ENCODE data around the gene SORCS2. TPM values are rescaled to one million over a fixed set of nuclear protein-coding genes. Genes with fewer than 3 reads are reported as not detected.

The SORCS2 gene
- total RNA-seq, 4 donors from 2014 or later: 0.07 to 1.2 (median 0.11) TPM

- ATAC-seq (no peak), DNase-seq (no peak)
- no peak for TF ChIP-seq CTCF (IDR thresholded peaks at IDR 0.05 in 4 of 5, conservative IDR thresholded peaks at IDR 0.05 in 1 of 5)
- TF ChIP-seq POLR2A (IDR thresholded peaks at IDR 0.05): no peak
- no peaks in the 10 kb centered on the region for H3K9me3 ChIP-seq
- H3K4me3 ChIP-seq: no peak overlapping the region
- intact Hi-C loops (cut with DNase I; ENCODE audit: low total_unique reads): no loop called here
- peaks cover 0 to 4% (median 0%) of the 10 kb centered on the region in 3 donors for H3K27me3 ChIP-seq
- in situ Hi-C loops (cut with MboI; ENCODE audit: low sequenced_read_pairs in 4 of 4): no loop called here
- no peak overlapping the region for H3K27ac ChIP-seq
- no peaks in the 10 kb centered on the region for H3K4me1 ChIP-seq
- no peaks in the 10 kb centered on the region for H3K36me3 ChIP-seq
Measured at GRCh38 chr4:7416745-7417432, 224.6 kb downstream of the SORCS2 start.

- TF ChIP-seq POLR2A (IDR thresholded peaks at IDR 0.05): no peak
- TF ChIP-seq CTCF (IDR thresholded peaks at IDR 0.05 in 4 of 5, conservative IDR thresholded peaks at IDR 0.05 in 1 of 5): no peak
- no peaks in the 10 kb centered on the region for H3K4me1 ChIP-seq
- H3K36me3 ChIP-seq: no peaks in the 10 kb centered on the region
- H3K27ac ChIP-seq: no peak overlapping the region
- DNase-seq (no peak), ATAC-seq (no peak)
- no peaks in the 10 kb centered on the region for H3K9me3 ChIP-seq
- intact Hi-C loops (cut with DNase I; ENCODE audit: low total_unique reads) (no loop called here), in situ Hi-C loops (cut with MboI; ENCODE audit: low sequenced_read_pairs in 4 of 4) (no loop called here)
- peaks cover 0 to 3% (median 0%) of the 10 kb centered on the region in 3 donors for H3K27me3 ChIP-seq
- H3K4me3 ChIP-seq: no peak overlapping the region
Measured at GRCh38 chr4:7417639-7418038, 225.3 kb downstream of the SORCS2 start.

GRCh38 chr4:7418131-7418943, 226.0 kb downstream of the SORCS2 start:
- Histone ChIP-seq H3K4me3 (no peak overlapping the region), H3K27ac (no peak overlapping the region), H3K4me1 (no peaks in the 10 kb centered on the region), H3K9me3 (no peaks in the 10 kb centered on the region), H3K27me3 (no peaks in the 10 kb centered on the region), H3K36me3 (no peaks in the 10 kb centered on the region)
- DNase-seq (no peak), ATAC-seq (no peak)
- TF ChIP-seq POLR2A (IDR thresholded peaks at IDR 0.05) (no peak), CTCF (IDR thresholded peaks at IDR 0.05 in 4 of 5, conservative IDR thresholded peaks at IDR 0.05 in 1 of 5) (no peak)
- in situ Hi-C loops (cut with MboI; ENCODE audit: low sequenced_read_pairs in 4 of 4): no loop called here
- intact Hi-C loops (cut with DNase I; ENCODE audit: low total_unique reads): no loop called here

- TF ChIP-seq CTCF (IDR thresholded peaks at IDR 0.05 in 4 of 5, conservative IDR thresholded peaks at IDR 0.05 in 1 of 5) (no peak), POLR2A (IDR thresholded peaks at IDR 0.05) (no peak)
- no peaks in the 10 kb centered on the region for H3K36me3 ChIP-seq
- H3K27ac ChIP-seq: no peak overlapping the region
- in situ Hi-C loops (cut with MboI; ENCODE audit: low sequenced_read_pairs in 4 of 4): no loop called here
- H3K4me3 ChIP-seq: no peak overlapping the region
- intact Hi-C loops (cut with DNase I; ENCODE audit: low total_unique reads): no loop called here
- no peaks in the 10 kb centered on the region for H3K9me3 ChIP-seq
- H3K27me3 ChIP-seq: no peaks in the 10 kb centered on the region
- no peak for ATAC-seq
- no peak for DNase-seq
- H3K4me1 ChIP-seq: no peaks in the 10 kb centered on the region
Measured at GRCh38 chr4:7419961-7420660, 227.8 kb downstream of the SORCS2 start.

Data from gastrocnemius medialis (tissue), 4 donors.